Keratinocyte (primary cell): ENCODE measurements around the gene RELA. TPM values are rescaled to one million over a fixed set of nuclear protein-coding genes. Genes with fewer than 3 reads are reported as not detected.

Experiments used
- DNase-seq: peaks from one replicate; pipeline ENCODE4 v3.0.0-alpha.2; 2011; ENCODE audit warnings: low read depth, missing footprints, low spot score
- FAIRE-seq: peaks from 2 replicates; lab custom pipeline; 2011; peaks lifted over from hg19 to GRCh38; lab: Jason Lieb, UNC
- H2AFZ ChIP-seq: 2 replicates; pipeline ENCODE4 v1.6.0; 2012; ENCODE audit warnings: low read length, control low read depth, inconsistent platforms; ENCODE audit not compliant: control insufficient read depth
- H3K27ac ChIP-seq: 2 replicates; pipeline ENCODE4 v1.5.1; 2011; ENCODE audit warnings: low read length; ENCODE audit not compliant: control insufficient read depth, insufficient read depth
- H3K27me3 ChIP-seq: 3 replicates; pipeline ENCODE4 v1.6.0; 2011; ENCODE audit warnings: low read length; ENCODE audit not compliant: control insufficient read depth, insufficient read depth; ENCODE audit errors: extremely low read depth
- H3K36me3 ChIP-seq, 2 experiments: 2 replicates in 1 of 2; 3 replicates in 1 of 2; pipeline ENCODE4 v1.5.1; 2011; ENCODE audit warnings: low read length in 2 of 2, mild to moderate bottlenecking in 1 of 2; ENCODE audit not compliant: control insufficient read depth in 2 of 2, insufficient read depth in 2 of 2; ENCODE audit errors: extremely low read depth in 1 of 2
- H3K4me1 ChIP-seq: 3 replicates; pipeline ENCODE4 v1.5.1; 2011; ENCODE audit warnings: low read length; ENCODE audit not compliant: control insufficient read depth, insufficient read depth; ENCODE audit errors: extremely low read depth
- H3K4me2 ChIP-seq: 3 replicates; pipeline ENCODE4 v1.6.0; 2011; ENCODE audit warnings: low read depth, low read length; ENCODE audit not compliant: control insufficient read depth, insufficient read depth; ENCODE audit errors: extremely low read depth
- H3K4me3 ChIP-seq, 3 experiments: fragments of 200-600 bp in 1 of 3; sonication (generic) in 1 of 3; 2 replicates in 2 of 3; 3 replicates in 1 of 3; pipeline ENCODE4 v1.5.1; 2011 to 2016; ENCODE audit warnings: low read length in 3 of 3, mild to moderate bottlenecking in 3 of 3, control low read depth in 2 of 3, inconsistent platforms in 1 of 3, low read depth in 1 of 3, mixed read lengths in 1 of 3, mixed run types in 1 of 3, moderate library complexity in 1 of 3; ENCODE audit not compliant: control insufficient read depth in 2 of 3, insufficient read depth in 2 of 3; ENCODE audit errors: extremely low read depth in 1 of 3
- H3K79me2 ChIP-seq: 2 replicates; pipeline ENCODE4 v1.6.0; 2012; ENCODE audit warnings: low read length; ENCODE audit not compliant: control insufficient read depth, insufficient read depth
- H3K9ac ChIP-seq: 3 replicates; pipeline ENCODE4 v1.6.0; 2011; ENCODE audit warnings: low read length; ENCODE audit not compliant: control insufficient read depth, insufficient read depth; ENCODE audit errors: extremely low read depth
- H3K9me1 ChIP-seq: 3 replicates; pipeline ENCODE4 v1.6.0; 2011; ENCODE audit warnings: low read length; ENCODE audit not compliant: control insufficient read depth, insufficient read depth; ENCODE audit errors: extremely low read depth
- H3K9me3 ChIP-seq: 2 replicates; pipeline ENCODE4 v1.5.1; 2012; ENCODE audit warnings: low read depth, low read length; ENCODE audit not compliant: control insufficient read depth
- H4K20me1 ChIP-seq: 3 replicates; pipeline ENCODE4 v1.6.0; 2011; ENCODE audit warnings: low read length; ENCODE audit not compliant: control insufficient read depth, insufficient read depth; ENCODE audit errors: extremely low read depth
- CTCF ChIP-seq, 3 experiments: IDR thresholded peaks in 1 of 3; conservative IDR thresholded peaks in 1 of 3; optimal IDR thresholded peaks in 1 of 3; 2 replicates in 2 of 3; 3 replicates in 1 of 3; pipeline versions ENCODE3 to v1.5.1; 2011; ENCODE audit warnings: low read length in 3 of 3, mild to moderate bottlenecking in 3 of 3, moderate library complexity in 2 of 3, control low read depth in 1 of 3, inconsistent platforms in 1 of 3; ENCODE audit not compliant: insufficient read depth in 2 of 3; ENCODE audit errors: extremely low read depth in 1 of 3
- EZH2 ChIP-seq: IDR thresholded peaks from one replicate; pipeline ENCODE4 v1.6.1; 2012; ENCODE audit warnings: inconsistent platforms, mild to moderate bottlenecking, low read length, moderate library complexity
- dilution Hi-C: fragments of 300-500 bp; cut with MboI; formaldehyde crosslinking; loops from one replicate; pipeline ENCODE4 v1.7.0; 2020; ENCODE audit warnings: low sequenced_read_pairs; ENCODE audit not compliant: extremely low pct_ligation_motif_present
- polyA plus RNA-seq, 5 experiments: library from polyadenylated mRNA; depleted of rRNA in 3 of 5; stranded (reverse) in 3 of 5; stranded (forward) in 1 of 5; unstranded in 1 of 5; fragments of >200 nt; gene quantifications; 1 replicate in 1 of 5; 2 replicates in 3 of 5; 3 replicates in 1 of 5; pipeline versions ENCODE4 v1.2.1 to v1.2.3, GENCODE V29; 2011 to 2012; ENCODE audit warnings: missing spikeins in 2 of 5, low read depth in 1 of 5, low replicate concordance in 1 of 5

Gene RELA
- polyA plus RNA-seq, 1 donor (not counting 4 experiments of a cell fraction or from before 2014, with no cell fraction given) = 20.4 TPM

GRCh38 chr11:65642014-65642671, 20.6 kb downstream of the RELA start:
- FAIRE-seq (no peak), DNase-seq (no peak)
- Histone ChIP-seq H3K9me3 (no peaks in the 10 kb centered on the region), H3K4me2 (no peak overlapping the region), H3K9me1 (peaks cover 2% of the 10 kb centered on the region), H3K36me3 (no peaks in the 10 kb centered on the region), H3K27ac (no peak overlapping the region), H4K20me1 (peaks cover 10% of the 10 kb centered on the region), H3K4me1 (peaks cover 13% of the 10 kb centered on the region), H3K9ac (no peak overlapping the region), H2AFZ (no peak overlapping the region), H3K27me3 (no peaks in the 10 kb centered on the region), H3K4me3 (no peak overlapping the region), H3K79me2 (no peaks in the 10 kb centered on the region)
- TF ChIP-seq CTCF (optimal IDR thresholded peaks at IDR 0.05 in 1 of 3, IDR thresholded peaks at IDR 0.05 in 1 of 3, conservative IDR thresholded peaks at IDR 0.05 in 1 of 3; ENCODE audit: extremely low read depth in 1 of 3, insufficient read depth in 2 of 3, low read length in 3 of 3) (no peak), EZH2 (no peak)
- dilution Hi-C loops = no loop called here

DNA sequence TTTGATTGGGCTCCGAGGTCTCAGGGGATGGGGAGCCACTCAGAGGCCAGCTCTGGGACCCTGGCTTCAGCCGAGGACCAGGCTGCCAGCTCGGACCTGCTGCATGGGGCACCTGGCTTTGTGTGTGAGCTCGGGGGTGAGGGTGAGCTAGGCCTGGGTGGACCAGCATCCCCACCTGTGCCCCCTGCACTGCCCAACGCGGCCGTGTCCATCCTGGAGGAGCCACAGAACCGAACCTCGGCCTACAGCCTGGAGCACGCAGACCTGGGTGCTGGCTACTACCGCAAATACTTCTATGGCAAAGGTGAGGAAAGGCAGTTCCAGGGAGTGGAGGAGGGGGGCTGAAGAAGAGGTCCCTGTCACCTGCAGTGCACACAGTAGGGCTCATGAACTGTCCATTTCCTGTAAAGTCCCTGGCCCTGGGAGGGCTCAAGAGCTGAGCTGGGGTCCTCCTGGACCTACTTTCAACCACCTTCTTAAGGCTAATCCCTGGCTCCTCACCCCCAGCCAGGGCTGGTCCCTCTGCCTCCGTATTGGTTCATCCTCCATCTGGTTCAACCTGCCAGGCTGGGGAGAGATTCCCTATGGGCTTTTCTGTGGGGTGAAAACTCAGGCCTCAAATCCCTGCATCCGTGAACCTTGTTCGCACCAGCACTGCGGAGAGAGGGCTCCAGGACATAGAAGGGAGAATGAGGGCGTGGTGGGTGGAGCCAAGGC, 21.3 kb downstream of the RELA start:
- H3K27me3 ChIP-seq = no peaks in the 10 kb centered on the region
- H3K9me3 ChIP-seq = no peaks in the 10 kb centered on the region
- TF ChIP-seq CTCF (optimal IDR thresholded peaks at IDR 0.05 in 1 of 3, IDR thresholded peaks at IDR 0.05 in 1 of 3, conservative IDR thresholded peaks at IDR 0.05 in 1 of 3; ENCODE audit: extremely low read depth in 1 of 3, insufficient read depth in 2 of 3, low read length in 3 of 3) (no peak), EZH2 (no peak)
- no peaks in the 10 kb centered on the region for H3K79me2 ChIP-seq
- H3K4me1 ChIP-seq = peaks cover 13% of the 10 kb centered on the region
- H3K27ac ChIP-seq = no peak overlapping the region
- H3K4me3 ChIP-seq = no peak overlapping the region
- peaks cover 2 to 5% of the 10 kb centered on the region in 2 experiments for H3K36me3 ChIP-seq
- H3K4me2 ChIP-seq = no peak overlapping the region
- peaks cover 10% of the 10 kb centered on the region for H4K20me1 ChIP-seq
- H3K9ac ChIP-seq = no peak overlapping the region
- H2AFZ ChIP-seq = no peak overlapping the region
- dilution Hi-C loops = no loop called here
- no peak for DNase-seq
- FAIRE-seq = no peak
- peaks cover 2% of the 10 kb centered on the region for H3K9me1 ChIP-seq
